ENCODE measurements around the gene DEPDC1. TPM values are rescaled to one million over a fixed set of nuclear protein-coding genes. Genes with fewer than 3 reads are reported as not detected.
A peak's percentile ranks its signal among the peaks of the same experiment; 100 is the strongest.

DEPDC1 gene
- total RNA-seq, 1 experiment from 2014 or later, result 74.0 TPM

DNA sequence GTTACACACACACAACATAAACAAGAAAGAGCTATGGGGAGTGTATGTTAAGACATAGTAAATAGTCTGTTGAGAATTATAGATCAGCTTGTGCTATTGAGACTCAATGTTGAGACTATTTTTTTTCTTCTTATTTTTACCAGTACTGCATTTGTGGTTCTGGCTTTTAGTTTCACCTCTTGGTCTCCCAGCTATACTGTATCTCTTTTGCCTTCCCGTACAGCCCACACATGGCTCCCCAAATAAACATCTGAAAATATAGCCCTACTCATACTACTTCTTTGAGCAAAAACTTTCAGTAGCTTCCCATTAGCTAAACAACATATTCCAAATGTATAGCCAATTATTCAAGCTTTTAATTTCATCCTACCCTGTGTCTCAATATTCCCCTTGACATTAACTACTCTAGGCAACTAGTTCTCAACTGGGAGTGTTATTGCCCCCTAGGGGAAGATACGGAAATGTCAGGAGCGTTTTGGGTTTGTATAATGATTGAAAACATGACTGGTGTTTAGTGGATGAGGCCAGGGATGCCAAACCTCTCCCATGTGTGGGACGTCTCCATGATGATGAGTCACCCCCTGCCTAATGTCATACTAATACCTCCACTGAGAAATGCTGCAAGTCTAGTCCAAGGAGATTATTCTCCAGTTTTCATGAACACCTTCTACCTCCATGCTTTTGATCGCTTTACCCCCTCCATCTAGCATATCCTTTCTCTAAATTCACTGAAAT is 53.9 kb downstream of the DEPDC1 start:
- Histone ChIP-seq H3K27me3 (ENCODE audit: insufficient read depth, low read depth) (no peaks in the 10 kb centered on the region), H3K4me2 (no peak overlapping the region), H3K4me3 (no peak overlapping the region), H3K79me2 (ENCODE audit: low read depth) (no peaks in the 10 kb centered on the region), H3K9me3 (ENCODE audit: insufficient read depth, low read depth) (no peaks in the 10 kb centered on the region), H3K27ac (no peak overlapping the region), H3K36me3 (ENCODE audit: low read depth) (no peaks in the 10 kb centered on the region), H2AFZ (no peak overlapping the region), H4K20me1 (ENCODE audit: insufficient read depth) (no peaks in the 10 kb centered on the region), H3F3A (ENCODE audit: insufficient read depth, low read depth) (no peaks in the 10 kb centered on the region), H3K4me1 (replicated peaks; ENCODE audit: insufficient read depth) (no peaks in the 10 kb centered on the region), H3K9me2 (ENCODE audit: insufficient read depth) (no peaks in the 10 kb centered on the region)
- POLR2A ChIA-PET (ENCODE audit: unreplicated experiment), result no interaction called here
- CTCF ChIA-PET, result interaction anchor here (0.6 to 1.3 kb wide), 3 partner anchors 35 to 323 kb away, joined by 4 to 7 read pairs (median 5); no protein-coding TSS in a partner anchor
- intact Hi-C loops (cut with micrococcal nuclease; ENCODE audit: unreplicated experiment), result loop anchor here (1.0 to 5.0 kb wide), 2 partner anchors 101 to 323 kb away; no protein-coding TSS in a partner anchor
- no TSS peak for BruUV-seq (replicated peaks)
- TF ChIP-seq, protein P1, sequence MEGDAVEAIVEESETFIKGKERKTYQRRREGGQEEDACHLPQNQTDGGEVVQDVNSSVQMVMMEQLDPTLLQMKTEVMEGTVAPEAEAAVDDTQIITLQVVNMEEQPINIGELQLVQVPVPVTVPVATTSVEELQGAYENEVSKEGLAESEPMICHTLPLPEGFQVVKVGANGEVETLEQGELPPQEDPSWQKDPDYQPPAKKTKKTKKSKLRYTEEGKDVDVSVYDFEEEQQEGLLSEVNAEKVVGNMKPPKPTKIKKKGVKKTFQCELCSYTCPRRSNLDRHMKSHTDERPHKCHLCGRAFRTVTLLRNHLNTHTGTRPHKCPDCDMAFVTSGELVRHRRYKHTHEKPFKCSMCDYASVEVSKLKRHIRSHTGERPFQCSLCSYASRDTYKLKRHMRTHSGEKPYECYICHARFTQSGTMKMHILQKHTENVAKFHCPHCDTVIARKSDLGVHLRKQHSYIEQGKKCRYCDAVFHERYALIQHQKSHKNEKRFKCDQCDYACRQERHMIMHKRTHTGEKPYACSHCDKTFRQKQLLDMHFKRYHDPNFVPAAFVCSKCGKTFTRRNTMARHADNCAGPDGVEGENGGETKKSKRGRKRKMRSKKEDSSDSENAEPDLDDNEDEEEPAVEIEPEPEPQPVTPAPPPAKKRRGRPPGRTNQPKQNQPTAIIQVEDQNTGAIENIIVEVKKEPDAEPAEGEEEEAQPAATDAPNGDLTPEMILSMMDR (conservative IDR thresholded peaks at IDR 0.05), result peak; percentile 89
- TF ChIP-seq EZH2 (IDR thresholded peaks at IDR 0.05; ENCODE audit: low read depth), result no peak
- DNase-seq, result peak; percentile 25 to 55

DNA sequence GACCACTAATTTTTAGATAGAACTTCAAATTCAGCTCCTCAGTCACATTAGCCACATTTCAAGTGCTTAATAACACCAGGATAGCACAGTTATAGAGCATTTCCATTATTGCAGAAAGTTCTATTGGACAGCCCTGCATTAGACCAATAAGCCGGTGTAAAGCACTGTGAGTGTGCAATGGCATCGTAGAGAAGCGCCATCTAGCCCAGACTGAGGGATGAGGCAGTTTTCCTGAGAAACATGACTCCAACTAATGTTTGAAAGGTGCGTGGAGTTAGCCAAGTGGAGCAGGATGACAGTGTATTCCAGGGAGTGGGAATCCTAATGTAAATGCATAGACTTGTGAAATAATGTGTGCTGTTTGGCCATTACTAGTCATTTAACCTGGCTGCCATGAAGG is 54.9 kb downstream of the DEPDC1 start:
- no peak for DNase-seq
- H3K79me2 ChIP-seq (ENCODE audit: low read depth), result no peaks in the 10 kb centered on the region
- CTCF ChIA-PET, result interaction anchor here (1.0 to 1.3 kb wide), 2 partner anchors 96 to 322 kb away, joined by 4 to 5 read pairs; no protein-coding TSS in a partner anchor
- no peak overlapping the region for H3K27ac ChIP-seq
- H3K9me3 ChIP-seq (ENCODE audit: insufficient read depth, low read depth), result no peaks in the 10 kb centered on the region
- no peaks in the 10 kb centered on the region for H3K36me3 ChIP-seq (ENCODE audit: low read depth)
- H2AFZ ChIP-seq, result no peak overlapping the region
- H3K4me1 ChIP-seq (replicated peaks; ENCODE audit: insufficient read depth), result no peaks in the 10 kb centered on the region
- H3K4me2 ChIP-seq, result no peak overlapping the region
- no peak for TF ChIP-seq EZH2 (IDR thresholded peaks at IDR 0.05; ENCODE audit: low read depth)
- TF ChIP-seq, protein P1 (conservative IDR thresholded peaks at IDR 0.05), result no peak
- no TSS peak for BruUV-seq (replicated peaks)
- H4K20me1 ChIP-seq (ENCODE audit: insufficient read depth), result no peaks in the 10 kb centered on the region
- H3K9me2 ChIP-seq (ENCODE audit: insufficient read depth), result no peaks in the 10 kb centered on the region; the same call in 1 of the 2 replicates
- POLR2A ChIA-PET (ENCODE audit: unreplicated experiment), result no interaction called here
- no peaks in the 10 kb centered on the region for H3F3A ChIP-seq (ENCODE audit: insufficient read depth, low read depth)
- intact Hi-C loops (cut with micrococcal nuclease; ENCODE audit: unreplicated experiment), result loop anchor here (5.0 kb wide), 1 partner anchor 100 kb away; no protein-coding TSS in a partner anchor
- H3K4me3 ChIP-seq, result no peak overlapping the region
- H3K27me3 ChIP-seq (ENCODE audit: insufficient read depth, low read depth), result no peaks in the 10 kb centered on the region

DNA sequence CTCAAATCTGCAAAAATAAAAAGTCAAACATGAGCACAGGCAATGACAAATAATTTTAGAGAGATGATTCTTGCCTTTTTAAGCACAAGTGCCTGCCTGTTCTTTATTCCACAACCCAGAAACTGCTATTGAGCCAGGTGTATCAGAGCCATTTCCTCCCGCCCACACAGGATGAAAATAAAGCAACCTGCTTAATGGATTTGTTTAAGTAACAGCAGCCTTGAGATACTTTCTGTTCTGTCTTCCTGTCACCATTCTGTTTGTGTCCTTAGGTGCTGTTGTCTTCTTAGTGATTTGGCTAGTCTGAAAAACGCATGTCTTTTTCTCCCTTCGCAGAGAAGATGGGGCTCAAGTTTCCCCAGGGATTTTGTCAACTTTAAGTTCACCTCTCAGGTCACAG is 58.6 kb downstream of the DEPDC1 start:
- H3K4me2 ChIP-seq, result no peak overlapping the region
- no peaks in the 10 kb centered on the region; the same call in 1 of the 2 replicates for H3K9me2 ChIP-seq (ENCODE audit: insufficient read depth)
- no peak overlapping the region for H3K4me3 ChIP-seq
- H3K79me2 ChIP-seq (ENCODE audit: low read depth), result no peaks in the 10 kb centered on the region
- TF ChIP-seq, protein P1 (conservative IDR thresholded peaks at IDR 0.05), result no peak
- no peak for TF ChIP-seq EZH2 (IDR thresholded peaks at IDR 0.05; ENCODE audit: low read depth)
- POLR2A ChIA-PET (ENCODE audit: unreplicated experiment), result interaction anchor here (0.6 kb wide), 1 partner anchor 665 kb away, joined by 5 read pairs; no protein-coding TSS in a partner anchor
- H3K36me3 ChIP-seq (ENCODE audit: low read depth), result no peaks in the 10 kb centered on the region
- no peaks in the 10 kb centered on the region for H3K4me1 ChIP-seq (replicated peaks; ENCODE audit: insufficient read depth)
- peak overlapping the region; percentile 7; the same call in 1 of the 2 replicates for H2AFZ ChIP-seq
- DNase-seq, result no peak
- H3F3A ChIP-seq (ENCODE audit: insufficient read depth, low read depth), result no peaks in the 10 kb centered on the region
- H3K27ac ChIP-seq, result no peak overlapping the region
- no peaks in the 10 kb centered on the region for H4K20me1 ChIP-seq (ENCODE audit: insufficient read depth)
- H3K27me3 ChIP-seq (ENCODE audit: insufficient read depth, low read depth), result no peaks in the 10 kb centered on the region
- intact Hi-C loops (cut with micrococcal nuclease; ENCODE audit: unreplicated experiment), result no loop called here
- H3K9me3 ChIP-seq (ENCODE audit: insufficient read depth, low read depth), result no peaks in the 10 kb centered on the region
- no TSS peak for BruUV-seq (replicated peaks)
- CTCF ChIA-PET, result no interaction called here
